MM.1S (cell line): Measurements from ENCODE around the gene GPR135.
A peak's percentile ranks its signal among the peaks of the same experiment; 100 is the strongest.

Experiments
- DNase-seq: peaks from one replicate; pipeline ENCODE4 v3.0.0-alpha.2; 2015
- H2AFZ ChIP-seq: fragments of 300-600 bp; sonication (generic); 2 replicates; pipeline ENCODE4 v1.6.0; 2016; ENCODE audit warnings: antibody characterized with exemption, low read length
- H3F3A ChIP-seq: fragments of 300-600 bp; sonication (generic); 2 replicates; pipeline ENCODE4 v1.6.1; 2016; ENCODE audit warnings: mild to moderate bottlenecking, antibody characterized with exemption, low read length, moderate library complexity, mixed read lengths; ENCODE audit not compliant: insufficient read depth
- H3K27ac ChIP-seq: fragments of 300-600 bp; sonication (generic); 2 replicates; pipeline ENCODE4 v1.5.1; 2016; ENCODE audit warnings: mild to moderate bottlenecking, low read length
- H3K27me3 ChIP-seq: fragments of 300-600 bp; sonication (generic); replicated peaks from 2 replicates; pipeline ENCODE4 v1.6.0; 2016; ENCODE audit warnings: low read length; ENCODE audit not compliant: insufficient read depth
- H3K36me3 ChIP-seq: fragments of 300-600 bp; sonication (generic); replicated peaks from 2 replicates; pipeline ENCODE4 v1.6.1; 2016; ENCODE audit warnings: mild to moderate bottlenecking, low read length, mixed read lengths; ENCODE audit not compliant: insufficient read depth
- H3K4me1 ChIP-seq: fragments of 300-600 bp; sonication (generic); 2 replicates; pipeline ENCODE4 v1.6.1; 2016; ENCODE audit warnings: low read length, mixed read lengths
- H3K4me2 ChIP-seq: fragments of 300-600 bp; sonication (generic); 2 replicates; pipeline ENCODE4 v1.6.0; 2016; ENCODE audit warnings: low read depth, low read length
- H3K4me3 ChIP-seq: fragments of 300-600 bp; sonication (generic); 2 replicates; pipeline ENCODE4 v1.5.1; 2016; ENCODE audit warnings: low read length, mixed read lengths
- H3K79me2 ChIP-seq: fragments of 300-600 bp; sonication (generic); 2 replicates; pipeline ENCODE4 v1.6.1; 2016; ENCODE audit warnings: mixed run types, low read length, mixed read lengths
- H3K9ac ChIP-seq: fragments of 300-600 bp; sonication (generic); 2 replicates; pipeline ENCODE4 v1.6.1; 2016; ENCODE audit warnings: low read length, mixed read lengths
- H3K9me2 ChIP-seq: fragments of 300-600 bp; sonication (generic); replicated peaks from 2 replicates; pipeline ENCODE4 v1.6.1; 2016; ENCODE audit warnings: mild to moderate bottlenecking, low read length, mixed read lengths; ENCODE audit not compliant: insufficient read depth
- H3K9me3 ChIP-seq: fragments of 300-600 bp; sonication (generic); replicated peaks from 2 replicates; pipeline ENCODE4 v1.6.1; 2016; ENCODE audit warnings: mild to moderate bottlenecking, low read length, mixed read lengths; ENCODE audit not compliant: insufficient read depth
- H4K20me1 ChIP-seq: fragments of 300-600 bp; sonication (generic); 2 replicates; pipeline ENCODE4 v1.6.1; 2016; ENCODE audit warnings: mild to moderate bottlenecking, low read length, moderate library complexity, mixed read lengths; ENCODE audit not compliant: insufficient read depth
- CTCF ChIP-seq: fragments of 300-600 bp; sonication (generic); IDR thresholded peaks from 2 replicates; pipeline ENCODE4 v1.5.1; 2016; ENCODE audit warnings: antibody characterized with exemption, low read length, mixed read lengths
- EZH2 ChIP-seq: fragments of 300-600 bp; sonication (generic); optimal IDR thresholded peaks from 2 replicates; pipeline ENCODE3; 2017; ENCODE audit warnings: low read depth, mild to moderate bottlenecking, antibody characterized with exemption, low read length, mixed read lengths
- EZH2phosphoT487 ChIP-seq: fragments of 300-600 bp; sonication (generic); IDR thresholded peaks from 2 replicates; pipeline ENCODE4 v1.6.1; 2018; ENCODE audit warnings: antibody characterized with exemption, low read length

GPR135 gene

GRCh38 chr14:59492384-59492783 is 27.2 kb upstream of the GPR135 start:
- Histone ChIP-seq H4K20me1 (no peaks in the 10 kb centered on the region), H3K9ac (no peak overlapping the region), H3K79me2 (no peaks in the 10 kb centered on the region), H3K9me2 (no peaks in the 10 kb centered on the region), H3K27ac (no peak overlapping the region), H3K4me2 (no peak overlapping the region), H3K27me3 (no peaks in the 10 kb centered on the region), H3F3A (no peaks in the 10 kb centered on the region), H3K4me3 (no peak overlapping the region), H2AFZ (no peak overlapping the region), H3K4me1 (no peaks in the 10 kb centered on the region), H3K36me3 (no peaks in the 10 kb centered on the region), H3K9me3 (no peaks in the 10 kb centered on the region)
- no peak for DNase-seq
- TF ChIP-seq CTCF (no peak), EZH2 (no peak), EZH2phosphoT487 (no peak)

GRCh38 chr14:59490756-59491155 is 25.6 kb upstream of the GPR135 start:
- no peak for DNase-seq
- no peaks in the 10 kb centered on the region for H3K27me3 ChIP-seq
- no peaks in the 10 kb centered on the region for H3K9me2 ChIP-seq
- TF ChIP-seq EZH2 (no peak), CTCF (no peak), EZH2phosphoT487 (no peak)
- H3K4me1 ChIP-seq: no peaks in the 10 kb centered on the region
- no peak overlapping the region for H2AFZ ChIP-seq
- no peak overlapping the region for H3K4me2 ChIP-seq
- no peak overlapping the region for H3K4me3 ChIP-seq
- H3K27ac ChIP-seq: no peak overlapping the region
- no peak overlapping the region for H3K9ac ChIP-seq
- H3K9me3 ChIP-seq: no peaks in the 10 kb centered on the region
- H3K79me2 ChIP-seq: peaks cover 6% of the 10 kb centered on the region
- H3K36me3 ChIP-seq: no peaks in the 10 kb centered on the region
- H4K20me1 ChIP-seq: no peaks in the 10 kb centered on the region
- H3F3A ChIP-seq: no peaks in the 10 kb centered on the region

- Histone ChIP-seq H3K4me1 (0 out of 2 replicates have a peak, but pooled peaks cover 4% of the 10 kb centered on the region), H3K4me2 (peak overlapping the region; percentile 45; the same call in 1 of the 2 replicates), H3K9ac (peak overlapping the region; percentile 72), H3K27me3 (no peaks in the 10 kb centered on the region), H4K20me1 (no peaks in the 10 kb centered on the region), H3K79me2 (peaks cover 16% of the 10 kb centered on the region), H3K27ac (peak overlapping the region; percentile 62; the same call in 1 of the 2 replicates), H3K36me3 (no peaks in the 10 kb centered on the region), H3K9me2 (no peaks in the 10 kb centered on the region), H3K9me3 (no peaks in the 10 kb centered on the region), H2AFZ (peak overlapping the region; percentile 75), H3K4me3 (peak overlapping the region; percentile 88), H3F3A (no peaks in the 10 kb centered on the region)
- DNase-seq: peak; percentile 21
- TF ChIP-seq EZH2phosphoT487: no peak
- TF ChIP-seq CTCF: no peak
- no peak for TF ChIP-seq EZH2
These were observed 19.5 kb upstream of the GPR135 start for GRCh38 chr14:59484639-59485175.
